Gastroesophageal sphincter (tissue), 3 donors: Measurements from ENCODE around the gene PRKG1.

Source experiments
- CTCF ChIP-seq, 4 experiments: fragments of 200-600 bp in 2 of 4; fragments of 450-650 bp in 2 of 4; sonication (generic) in 1 of 4; IDR thresholded peaks; one replicate each; pipeline ENCODE4 v1.5.1; 2017 to 2019; ENCODE audit warnings: antibody characterized with exemption in 4 of 4, mild to moderate bottlenecking in 2 of 4, moderate library complexity in 2 of 4
- POLR2AphosphoS5 ChIP-seq: sonication (generic); formaldehyde crosslinking; IDR thresholded peaks from one replicate; pipeline ENCODE4 v1.6.1; 2017; ENCODE audit warnings: antibody characterized with exemption

- TF ChIP-seq POLR2AphosphoS5 (no peak), CTCF (IDR thresholded peaks at IDR 0.05) (no peak)
Measured at GRCh38 chr10:51508156-51508555, 433.9 kb downstream of the PRKG1 start.
